DMS153 (cell line): Measurements from ENCODE around the gene WAPL.

Experiments used
- DNase-seq: peaks from one replicate; lab custom pipeline; 2025; lab: John Stamatoyannopoulos, UW

Gene WAPL

DNA sequence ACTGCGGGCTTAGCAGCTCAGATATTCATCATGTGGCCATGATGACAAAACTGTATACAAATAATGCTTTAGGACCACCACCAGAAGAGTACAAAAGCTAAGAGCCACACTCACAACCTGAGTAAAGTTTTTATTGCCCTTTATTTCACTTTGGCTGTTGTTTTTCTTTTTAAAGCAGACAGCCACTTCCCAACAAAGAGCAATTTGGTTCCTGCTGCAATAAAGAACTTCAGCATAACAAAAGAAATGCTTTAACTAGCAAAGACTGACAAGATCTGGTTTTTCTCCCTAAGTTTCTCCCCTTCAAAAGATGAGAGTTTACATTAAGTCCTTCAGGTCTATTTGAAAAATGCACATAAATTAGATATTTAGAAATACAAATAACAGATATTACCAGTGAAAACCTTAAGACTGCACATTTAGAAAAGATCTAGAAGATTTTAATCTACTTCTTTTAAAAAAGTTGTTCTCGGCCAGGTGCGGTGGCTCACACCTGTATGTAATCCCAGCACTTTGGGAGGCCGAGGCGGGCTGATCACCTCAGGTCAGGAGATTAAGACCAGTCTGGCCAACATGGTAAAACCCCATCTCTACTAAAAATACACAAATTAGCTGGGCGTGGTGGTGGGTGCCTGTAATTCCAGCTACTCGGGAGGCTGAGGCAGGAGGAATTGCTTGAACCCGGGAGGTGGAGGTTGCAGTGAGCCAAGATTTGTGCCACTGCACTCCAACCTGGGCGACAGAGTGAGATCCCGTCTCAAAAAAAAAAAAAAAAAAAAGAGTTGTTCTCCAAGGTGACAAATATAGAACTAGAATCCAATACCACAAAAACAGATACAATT lies 59.4 kb downstream of the WAPL start:
- no peak for DNase-seq

DNA sequence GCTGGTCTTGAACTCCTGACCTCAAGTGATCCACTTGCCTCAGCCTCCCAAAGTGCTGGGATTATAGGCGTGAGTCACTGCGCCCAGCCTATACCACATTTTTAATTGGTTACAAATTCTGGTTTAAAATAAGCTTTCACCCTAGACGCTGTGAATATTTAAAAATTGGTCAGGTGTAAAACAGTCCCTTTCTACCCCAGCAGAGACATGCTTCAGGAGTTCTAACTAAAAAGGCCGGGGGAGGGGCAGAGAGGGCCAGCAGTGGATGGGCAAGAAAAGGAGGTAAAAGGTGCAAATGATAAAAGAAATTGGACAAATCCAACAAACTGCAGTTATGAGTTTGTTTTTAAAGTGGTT lies 70.0 kb downstream of the WAPL start:
- no peak for DNase-seq

DNA sequence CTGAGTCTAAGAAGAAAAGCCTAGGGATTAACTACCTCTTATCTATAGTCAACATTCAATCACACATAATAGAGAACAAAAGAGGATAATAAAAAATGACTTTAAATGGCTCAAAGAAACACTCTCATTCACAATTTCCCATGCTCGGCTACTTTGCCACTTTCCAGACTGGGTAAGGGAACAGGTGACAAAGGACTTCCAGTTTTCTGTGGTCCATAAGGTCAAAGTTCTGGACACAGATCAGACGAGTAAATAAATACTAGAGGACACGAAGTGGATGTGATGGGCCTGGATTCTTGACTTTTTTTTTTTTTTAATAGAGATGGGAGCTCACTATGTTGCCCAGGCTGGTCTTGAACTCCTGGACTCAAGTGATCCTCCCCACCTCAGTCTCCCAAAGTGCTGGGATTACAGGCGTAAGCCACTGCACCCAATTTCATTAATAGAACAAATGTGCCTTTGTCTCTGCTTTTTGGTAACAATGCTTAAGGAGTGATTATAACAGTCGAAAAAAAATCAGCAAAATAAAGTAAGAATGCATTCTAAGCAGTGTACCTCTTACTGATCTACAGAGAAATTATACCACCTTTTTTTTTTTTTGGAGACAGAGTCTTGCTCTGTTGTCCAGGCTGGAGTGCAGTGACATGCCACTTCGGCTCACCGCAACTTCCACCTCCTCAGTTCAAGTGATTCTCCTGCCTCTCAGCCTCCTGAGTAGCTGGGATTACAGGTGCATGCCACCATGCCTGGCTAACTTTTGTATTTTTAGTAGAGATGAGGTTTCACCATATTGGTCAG lies 70.6 kb downstream of the WAPL start:
- DNase-seq = no peak

DNA sequence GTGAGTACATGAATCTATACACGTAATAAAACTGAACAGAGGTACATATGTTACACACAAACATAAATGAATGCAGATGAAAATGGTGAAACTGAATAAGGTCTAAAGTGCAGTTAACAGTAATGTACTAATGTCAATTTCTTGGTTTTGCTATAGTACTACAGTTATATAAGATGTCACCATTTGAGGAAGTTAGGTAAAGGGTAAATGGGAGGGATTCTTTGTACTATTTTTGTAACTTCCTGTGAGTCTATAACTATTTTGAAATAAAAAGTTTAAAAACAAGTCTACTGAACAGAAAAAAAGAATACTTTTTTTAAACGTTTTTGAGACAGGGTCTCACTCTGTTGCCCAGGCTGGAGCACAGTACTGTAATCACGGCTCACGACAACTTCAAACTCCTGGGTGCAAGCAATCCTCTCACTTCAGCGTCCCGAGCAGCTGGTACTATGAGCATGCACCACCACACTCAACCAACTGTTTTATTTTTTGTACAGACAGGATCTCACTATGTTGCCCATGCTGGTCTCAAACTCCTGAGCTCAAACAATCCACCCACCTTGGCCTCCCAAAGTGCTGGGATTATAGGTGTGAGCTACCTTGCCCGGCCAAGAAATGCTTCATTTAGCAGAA lies 71.5 kb downstream of the WAPL start:
- no peak for DNase-seq

DNA sequence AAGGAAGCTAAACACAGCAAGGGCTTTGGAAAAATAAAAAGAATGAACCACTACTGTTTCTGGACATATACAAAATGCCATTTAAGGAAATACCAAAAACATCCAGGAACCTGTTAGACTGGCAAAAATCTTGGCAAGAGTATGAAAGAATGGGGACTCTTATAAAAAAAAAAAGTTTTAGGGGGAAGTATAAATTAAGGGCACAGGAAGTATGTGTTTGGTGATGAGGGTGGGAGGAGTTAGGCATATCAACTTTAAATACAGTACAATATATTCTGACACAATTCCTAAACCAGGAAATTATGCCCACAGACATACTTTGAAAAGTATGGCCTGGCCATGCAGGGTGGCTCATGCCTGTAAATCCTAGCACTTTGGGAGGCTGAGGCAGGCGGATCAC lies 74.2 kb downstream of the WAPL start:
- DNase-seq = no peak

DNA sequence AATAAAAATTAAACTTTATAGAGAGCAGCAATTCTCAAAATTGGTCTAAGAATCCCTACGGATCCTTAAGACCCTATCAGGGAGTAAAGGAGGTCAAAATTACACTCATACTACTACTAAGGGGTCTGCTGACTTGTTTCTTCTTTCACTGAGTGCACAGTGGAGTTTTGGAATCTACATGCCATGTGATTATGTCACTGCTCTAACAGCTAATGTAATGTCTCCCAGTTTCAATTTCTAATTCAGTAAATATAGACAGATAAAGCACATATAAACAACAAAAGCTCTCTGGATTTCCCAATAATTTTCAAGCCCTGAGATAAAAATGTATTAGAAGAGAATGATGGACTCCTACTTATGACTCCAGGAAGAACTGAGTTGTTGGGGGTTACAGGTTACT lies 74.6 kb downstream of the WAPL start:
- DNase-seq = no peak

DNA sequence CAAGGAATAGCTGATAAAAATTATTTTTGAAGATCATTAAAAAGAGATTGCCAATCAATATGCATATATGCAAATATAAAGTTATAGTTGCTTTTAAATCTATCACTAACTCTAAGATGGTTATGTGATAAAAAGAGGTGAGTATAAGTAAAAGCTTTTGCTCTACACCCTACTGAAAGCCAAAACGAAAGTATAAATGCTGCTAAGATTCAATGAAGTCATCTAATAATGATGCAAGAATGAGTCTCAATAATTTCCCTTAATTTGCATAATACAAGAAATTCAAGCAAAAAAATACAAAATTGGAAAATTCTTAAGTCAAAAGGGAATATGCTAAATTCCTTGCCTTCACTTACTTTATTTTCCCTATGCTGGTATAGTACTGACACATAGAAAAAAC lies 75.2 kb downstream of the WAPL start:
- DNase-seq = no peak

DNA sequence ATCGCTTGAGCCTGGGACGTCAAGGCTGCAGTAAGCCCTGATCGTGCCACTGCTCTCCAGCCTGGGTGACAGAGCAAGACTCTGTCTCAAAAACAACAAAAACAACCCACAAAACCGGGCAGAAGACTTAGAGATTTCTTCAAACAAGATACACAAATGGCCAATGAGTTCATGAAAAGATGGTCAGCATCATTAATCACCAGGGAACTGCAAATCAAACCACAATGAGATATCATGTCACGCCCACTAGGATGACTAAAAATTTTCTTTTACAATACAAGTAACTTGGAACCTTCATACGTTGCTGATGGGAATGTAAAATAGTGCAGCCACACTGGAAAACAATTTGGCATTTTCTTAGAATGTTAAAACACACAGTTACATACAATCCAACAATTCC lies 77.7 kb downstream of the WAPL start:
- no peak for DNase-seq

DNA sequence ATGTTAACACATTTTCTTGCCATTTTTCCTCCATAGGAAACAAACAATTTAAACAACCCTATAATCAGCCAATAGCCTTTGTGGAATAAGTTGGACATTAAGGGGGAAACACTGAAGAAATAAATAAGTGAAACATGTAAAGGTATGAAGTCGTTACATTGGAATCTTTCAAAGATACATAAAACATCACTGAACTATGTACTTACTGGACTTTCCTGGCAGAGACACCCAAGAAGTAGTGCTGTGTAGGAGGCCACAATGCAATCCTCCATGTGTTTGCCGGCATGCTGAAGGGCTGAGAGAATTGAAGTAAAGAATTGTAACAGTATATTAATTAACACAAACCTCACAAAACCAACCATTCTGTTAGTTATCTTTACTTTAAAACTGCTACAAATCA lies 78.5 kb downstream of the WAPL start:
- DNase-seq = no peak

DNA sequence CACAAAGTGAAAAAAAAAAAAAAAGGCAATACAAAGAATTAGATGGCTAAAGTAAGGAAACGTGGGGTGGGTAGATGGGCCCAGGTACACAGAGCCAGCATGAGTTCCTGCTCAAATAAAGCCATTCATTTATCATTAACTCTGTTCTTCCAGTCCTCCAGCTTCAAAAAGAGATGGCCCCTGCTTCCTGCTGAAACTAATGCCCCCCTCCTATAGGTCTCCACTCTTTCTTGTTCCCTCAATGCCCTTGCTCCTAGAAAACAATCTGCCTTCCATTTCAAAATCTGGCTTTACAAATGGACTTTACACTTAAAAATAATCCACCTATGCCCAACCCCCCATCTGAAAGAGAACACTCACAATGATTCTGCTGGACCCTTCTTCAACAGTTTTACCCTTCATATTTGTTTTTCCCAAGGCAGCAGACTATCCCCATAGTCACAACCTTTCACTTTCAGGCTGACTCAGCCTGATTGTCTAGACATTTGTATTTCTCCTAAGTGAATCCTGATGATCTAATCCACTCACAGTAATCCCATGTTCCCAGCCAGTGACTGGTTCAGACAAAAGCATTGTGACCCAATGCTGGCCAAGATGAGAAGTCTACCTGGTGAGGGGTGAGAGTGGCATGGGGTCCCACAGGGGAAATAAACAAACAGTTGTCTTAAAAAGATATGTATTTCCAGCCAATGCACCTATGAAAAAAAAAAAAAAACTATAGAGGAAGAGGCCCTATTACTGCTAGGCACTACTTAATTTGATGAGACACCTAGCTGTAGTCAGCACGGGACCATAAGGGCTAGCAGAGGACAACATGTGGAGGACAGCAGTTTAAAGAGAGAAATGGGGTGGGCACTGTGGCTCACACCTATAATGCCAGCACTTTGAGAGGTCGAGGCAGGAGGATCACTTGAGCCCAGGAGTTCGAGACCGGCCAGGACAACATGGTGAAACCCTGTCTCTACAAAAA lies 80.4 kb downstream of the WAPL start:
- DNase-seq = no peak

DNA sequence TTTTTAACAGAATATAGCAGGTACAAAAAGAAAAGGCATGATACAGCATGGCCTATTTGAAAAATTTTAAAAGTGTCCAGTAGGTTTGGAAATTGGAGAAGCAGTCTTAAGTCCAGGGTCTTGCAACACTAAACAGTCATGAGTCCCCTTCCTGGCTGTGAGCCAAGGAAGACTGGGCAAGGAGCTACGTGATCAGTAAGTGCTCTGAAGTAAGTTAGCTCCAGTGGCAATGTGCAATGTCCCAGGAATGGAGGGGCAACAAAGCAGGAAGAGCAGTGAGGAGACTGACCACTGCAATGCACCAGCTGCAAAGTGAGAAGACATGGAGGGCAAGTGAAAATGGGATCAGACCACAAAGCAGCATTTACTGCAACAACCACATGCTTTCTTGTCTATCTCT lies 82.0 kb downstream of the WAPL start:
- no peak for DNase-seq

DNA sequence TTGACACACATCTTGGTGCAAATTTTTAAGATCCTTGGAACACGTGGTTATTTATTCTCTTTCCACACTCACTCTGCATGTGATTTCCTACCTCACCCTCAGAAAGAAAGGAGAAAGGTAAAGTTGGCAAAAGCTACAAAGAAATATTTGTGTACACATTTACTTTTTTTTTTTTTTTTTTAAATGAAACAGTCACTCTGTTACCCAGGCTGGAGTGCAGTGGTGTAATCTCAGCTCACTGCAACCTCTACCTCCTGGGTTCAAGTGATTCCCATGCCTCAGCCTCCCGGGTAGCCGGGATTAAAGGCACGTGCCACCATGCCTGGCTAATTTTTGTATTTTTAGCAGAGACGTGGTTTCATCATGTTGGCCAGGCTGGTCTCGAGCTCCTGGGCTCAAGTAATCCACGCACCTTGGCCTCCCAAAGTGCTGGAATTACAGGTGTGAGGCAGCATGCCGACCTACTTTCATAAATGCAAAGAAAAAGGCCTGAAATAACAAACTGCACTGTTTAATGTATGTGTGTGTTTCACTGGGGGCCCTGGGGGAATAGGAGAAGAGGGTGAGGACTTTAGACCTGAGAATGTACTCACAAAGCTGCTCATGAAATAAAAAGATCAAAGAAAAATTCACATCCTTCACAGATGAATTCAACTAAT lies 83.4 kb downstream of the WAPL start:
- no peak for DNase-seq

DNA sequence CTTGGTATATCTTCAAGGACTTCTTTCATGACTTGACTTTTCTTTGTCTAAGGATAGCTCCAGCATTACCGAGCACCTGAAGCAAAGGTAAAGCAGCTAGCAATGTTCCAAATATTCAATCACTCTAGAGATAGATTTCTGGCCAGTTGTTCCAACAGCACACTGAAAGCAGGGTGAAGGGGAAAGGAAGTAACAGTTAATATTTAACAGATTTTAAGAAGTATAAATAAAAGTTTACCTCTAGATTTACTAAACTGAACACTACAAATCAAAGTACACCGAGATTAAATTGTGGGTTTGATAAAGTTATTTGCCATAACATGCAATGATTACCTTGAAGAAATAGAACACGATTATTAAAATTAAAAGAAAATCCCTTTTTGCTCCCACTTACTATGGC lies 84.1 kb downstream of the WAPL start:
- no peak for DNase-seq

DNA sequence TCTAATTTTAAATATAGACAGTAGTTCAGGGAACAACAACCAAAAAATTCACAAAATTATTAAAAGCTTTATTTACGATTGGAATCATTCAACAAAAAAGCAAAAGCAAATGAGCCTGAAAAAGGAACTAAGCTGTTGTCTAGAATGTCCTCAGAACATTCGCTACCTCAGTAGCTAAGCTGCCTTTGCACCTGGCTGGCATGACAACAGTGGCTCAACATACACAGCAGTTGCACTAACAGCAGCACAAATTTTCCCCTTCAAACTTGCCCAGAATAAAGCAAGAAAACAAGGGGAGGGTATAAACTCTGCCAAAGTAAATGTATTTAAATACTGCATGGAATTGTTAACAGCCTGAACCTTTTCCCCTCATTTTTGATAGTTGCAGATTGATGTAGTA lies 84.6 kb downstream of the WAPL start:
- DNase-seq = no peak

DNA sequence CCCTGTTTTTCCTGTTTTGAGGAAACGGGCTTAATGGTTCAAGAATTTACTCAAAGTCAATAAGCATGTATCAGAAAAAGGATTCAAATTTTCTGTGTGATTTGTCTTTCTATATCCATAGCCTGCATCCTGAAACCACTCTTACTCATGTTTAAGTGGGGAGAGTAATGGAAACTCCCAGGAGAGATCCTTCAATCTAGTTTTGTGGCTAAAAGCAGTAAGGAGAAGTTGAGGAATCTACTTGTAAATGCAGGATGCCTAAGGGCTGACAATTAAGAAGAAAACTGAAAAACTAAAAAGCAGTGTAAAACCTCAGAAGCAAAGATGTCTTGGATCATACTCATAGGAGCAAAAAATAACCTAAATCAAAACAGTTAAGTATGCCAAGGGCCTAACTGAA lies 86.9 kb downstream of the WAPL start:
- DNase-seq = no peak

DNA sequence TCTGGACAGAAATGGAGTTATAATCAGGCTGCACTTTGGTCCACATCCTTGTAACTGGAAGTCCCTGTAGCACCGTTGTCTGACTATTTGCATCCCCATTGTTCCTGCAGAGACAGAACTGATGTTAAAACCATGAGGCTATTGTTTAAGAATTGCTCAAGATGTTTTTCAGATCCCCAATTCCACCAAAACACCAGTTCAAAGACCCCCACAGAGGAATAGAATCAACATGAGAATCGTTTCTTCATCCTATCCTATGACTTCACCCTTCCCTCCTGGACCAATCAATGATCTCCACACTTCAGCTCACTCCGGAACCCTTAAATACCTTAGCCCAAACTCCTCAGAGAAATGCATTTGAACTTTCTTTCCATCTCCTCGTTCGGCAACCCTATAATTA lies 97.9 kb downstream of the WAPL start:
- DNase-seq = no peak

DNA sequence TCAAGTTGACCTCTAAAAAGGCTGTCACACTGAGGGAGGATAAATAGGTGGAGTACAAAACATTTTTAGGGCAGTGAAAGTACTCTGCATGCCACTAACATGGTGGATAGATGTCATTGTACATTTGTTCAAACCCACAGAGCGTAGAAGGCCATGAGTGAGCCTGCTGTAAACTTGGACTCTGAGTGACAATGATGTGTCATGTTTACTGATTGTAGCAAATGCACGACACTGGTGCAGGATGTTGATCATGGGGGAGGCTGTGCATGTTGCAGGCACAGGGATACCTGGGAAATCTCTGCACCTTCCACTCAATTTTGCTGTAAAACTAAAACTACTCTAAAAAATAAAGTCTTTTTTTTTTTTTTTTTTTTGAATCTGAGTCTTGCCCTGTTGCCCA lies 102.5 kb downstream of the WAPL start:
- DNase-seq = no peak

DNA sequence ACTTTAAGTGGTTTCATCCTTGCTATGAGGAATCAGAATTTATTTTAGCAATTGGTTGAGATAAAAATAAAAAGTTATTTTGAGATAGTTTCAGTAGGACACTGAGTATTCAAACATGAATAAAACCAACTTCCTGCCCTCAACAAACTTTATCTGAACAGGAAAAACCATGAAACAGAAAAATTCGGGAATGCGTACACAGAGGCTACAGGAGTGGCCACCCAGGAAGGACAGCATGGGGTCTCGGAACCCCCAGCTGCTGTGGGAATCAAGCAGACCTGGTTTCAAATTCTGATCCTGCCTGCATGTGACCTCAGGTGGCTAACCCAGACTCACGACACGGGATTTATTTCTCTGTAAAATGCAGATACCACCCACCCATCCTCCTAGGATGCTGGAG lies 106.0 kb downstream of the WAPL start:
- no peak for DNase-seq

DNA sequence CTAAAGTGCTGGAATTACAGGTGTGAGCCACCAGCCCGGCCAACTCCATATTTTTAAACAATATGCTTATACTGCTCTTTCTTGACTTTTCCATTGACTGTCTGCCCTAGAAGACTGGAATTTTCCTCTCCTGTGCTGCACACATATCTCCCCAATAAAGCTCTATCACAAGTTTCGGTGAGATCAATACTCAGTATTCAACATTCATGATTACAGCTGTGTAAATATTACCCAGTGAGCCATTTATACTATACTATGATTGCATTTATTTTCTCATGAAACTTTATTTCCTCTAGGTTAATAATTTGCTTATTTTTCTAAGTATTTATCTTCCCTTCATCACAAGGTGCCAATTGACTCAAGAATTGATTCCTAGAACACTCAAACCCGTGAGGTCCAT lies 106.5 kb downstream of the WAPL start:
- no peak for DNase-seq

DNA sequence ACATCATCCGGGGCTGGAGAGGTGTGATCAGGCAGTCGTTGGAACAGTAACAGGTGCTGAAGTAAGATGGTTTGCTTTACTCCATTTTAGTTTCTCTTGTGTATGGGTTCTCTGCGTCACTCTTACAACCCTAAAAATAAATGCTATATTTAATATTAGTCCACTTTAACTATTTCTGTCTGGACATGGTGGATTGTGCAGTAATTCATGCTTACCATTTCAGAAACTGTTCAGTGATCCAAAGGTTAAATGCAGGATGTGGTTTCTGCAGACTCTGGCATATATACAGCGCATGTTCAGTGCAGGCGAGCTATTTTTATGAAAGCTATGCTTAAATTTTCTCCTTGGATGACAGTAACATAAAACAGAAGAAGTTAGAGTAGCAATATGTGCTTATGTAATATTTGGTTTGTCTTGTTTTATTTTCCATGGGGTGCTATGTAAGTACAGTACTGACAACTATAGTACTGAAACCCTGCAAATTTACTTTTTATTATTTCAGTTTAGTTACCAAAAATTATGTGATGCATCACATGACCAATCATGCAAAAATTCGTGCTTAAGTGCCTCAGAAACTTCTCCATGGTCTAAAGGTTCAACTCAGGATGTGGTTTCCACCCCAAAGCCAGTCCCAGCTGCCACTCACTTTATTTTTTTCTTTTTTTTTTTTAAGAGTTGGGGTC lies 108.4 kb downstream of the WAPL start:
- no peak for DNase-seq
